Prostate gland (tissue), 2 donors: ENCODE results near the gene KIF21A.

Experiments
- POLR2A ChIP-seq: fragments of 450-650 bp; IDR thresholded peaks from one replicate; pipeline ENCODE4 v1.6.1; 2016; ENCODE audit warnings: antibody characterized with exemption, mild to moderate bottlenecking
- POLR2AphosphoS5 ChIP-seq: sonication (generic); formaldehyde crosslinking; IDR thresholded peaks from one replicate; pipeline ENCODE4 v1.6.1; 2017; ENCODE audit warnings: antibody characterized with exemption
- TF ChIP-seq, protein P1 (sequence below), 4 experiments: fragments of 200-600 bp in 2 of 4; fragments of 450-650 bp in 2 of 4; sonication (generic) in 2 of 4; IDR thresholded peaks; 1 replicate in 3 of 4; 2 replicates in 1 of 4; pipeline ENCODE4 v1.5.1; 2016 to 2019; ENCODE audit warnings: antibody characterized with exemption in 4 of 4, mild to moderate bottlenecking in 2 of 4, moderate library complexity in 2 of 4

DNA sequence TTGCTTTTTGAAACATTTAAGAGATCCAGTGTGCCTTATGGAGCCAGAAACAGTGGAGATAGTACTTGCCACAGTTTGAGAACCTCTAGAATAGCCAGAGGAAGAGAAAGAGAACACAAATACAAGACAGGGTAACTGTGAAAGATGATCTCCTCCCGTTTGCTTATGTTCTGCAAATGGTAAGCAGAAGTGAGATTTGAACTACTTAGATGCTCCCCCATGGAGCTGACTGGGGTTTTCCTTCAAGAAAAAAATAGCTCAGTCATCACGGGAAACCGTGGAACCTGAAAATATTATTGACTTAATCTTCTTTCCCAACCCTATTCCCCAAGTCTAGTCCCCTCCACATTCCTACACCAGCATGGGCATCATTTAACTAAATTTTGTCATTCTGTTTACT lies 87.1 kb downstream of the KIF21A start:
- TF ChIP-seq, protein P1, sequence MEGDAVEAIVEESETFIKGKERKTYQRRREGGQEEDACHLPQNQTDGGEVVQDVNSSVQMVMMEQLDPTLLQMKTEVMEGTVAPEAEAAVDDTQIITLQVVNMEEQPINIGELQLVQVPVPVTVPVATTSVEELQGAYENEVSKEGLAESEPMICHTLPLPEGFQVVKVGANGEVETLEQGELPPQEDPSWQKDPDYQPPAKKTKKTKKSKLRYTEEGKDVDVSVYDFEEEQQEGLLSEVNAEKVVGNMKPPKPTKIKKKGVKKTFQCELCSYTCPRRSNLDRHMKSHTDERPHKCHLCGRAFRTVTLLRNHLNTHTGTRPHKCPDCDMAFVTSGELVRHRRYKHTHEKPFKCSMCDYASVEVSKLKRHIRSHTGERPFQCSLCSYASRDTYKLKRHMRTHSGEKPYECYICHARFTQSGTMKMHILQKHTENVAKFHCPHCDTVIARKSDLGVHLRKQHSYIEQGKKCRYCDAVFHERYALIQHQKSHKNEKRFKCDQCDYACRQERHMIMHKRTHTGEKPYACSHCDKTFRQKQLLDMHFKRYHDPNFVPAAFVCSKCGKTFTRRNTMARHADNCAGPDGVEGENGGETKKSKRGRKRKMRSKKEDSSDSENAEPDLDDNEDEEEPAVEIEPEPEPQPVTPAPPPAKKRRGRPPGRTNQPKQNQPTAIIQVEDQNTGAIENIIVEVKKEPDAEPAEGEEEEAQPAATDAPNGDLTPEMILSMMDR (IDR thresholded peaks at IDR 0.05), result no peak
- TF ChIP-seq POLR2AphosphoS5 (no peak), POLR2A (no peak)
